HG02642 (cell line): ENCODE results near the gene SLC22A7.
"Not testable (repeated sequence)": the region's sequence is repeated elsewhere in the genome, so short reads cannot be mapped to it uniquely, and the experiment has no call there.

Source experiments
- ATAC-seq: cut with Tn5 transposase; IDR thresholded peaks from one replicate; pipeline ENCODE4 v1.9.1; 2021; ENCODE audit warnings: mild to moderate bottlenecking; ENCODE audit not compliant: unreplicated experiment, poor library complexity

The SLC22A7 gene

GRCh38 chr6:43298565-43299337, 691 bp downstream of the SLC22A7 start:
- ATAC-seq = no peak

- no peak for ATAC-seq
Measured at GRCh38 chr6:43299338-43300293, 1.6 kb downstream of the SLC22A7 start.

- ATAC-seq = no peak
Measured at GRCh38 chr6:43301081-43301870, 3.2 kb downstream of the SLC22A7 start.

GRCh38 chr6:43302126-43302525, 4.1 kb downstream of the SLC22A7 start:
- ATAC-seq = no peak

GRCh38 chr6:43303006-43303405, 4.9 kb downstream of the SLC22A7 start:
- not testable (repeated sequence) for ATAC-seq

GRCh38 chr6:43303751-43304331, 5.8 kb downstream of the SLC22A7 start:
- ATAC-seq = no peak

- no peak for ATAC-seq
Measured at GRCh38 chr6:43304361-43304760, 6.3 kb downstream of the SLC22A7 start.

- no peak for ATAC-seq
Measured at GRCh38 chr6:43304882-43305281, 6.8 kb downstream of the SLC22A7 start.

- no peak for ATAC-seq
Measured at GRCh38 chr6:43306086-43306485, 8.0 kb downstream of the SLC22A7 start.

- ATAC-seq = no peak
Measured at GRCh38 chr6:43307451-43308100, 9.5 kb downstream of the SLC22A7 start.

- no peak for ATAC-seq
Measured at GRCh38 chr6:43308101-43308989, 10.3 kb downstream of the SLC22A7 start, which contains the start of gene CRIP3. Gene CRIP3 (minus strand): TSS chr6:43308826. CDS start chr6:43308792, 34 bp downstream.

- ATAC-seq = no peak
Measured at GRCh38 chr6:43308990-43309477, 11.0 kb downstream of the SLC22A7 start.

- ATAC-seq = no peak
Measured at GRCh38 chr6:43310134-43310533, 12.1 kb downstream of the SLC22A7 start.

- no peak for ATAC-seq
Measured at GRCh38 chr6:43310624-43311023, 12.6 kb downstream of the SLC22A7 start.

- no peak for ATAC-seq
Measured at GRCh38 chr6:43311666-43312065, 13.6 kb downstream of the SLC22A7 start.

- no peak for ATAC-seq
Measured at GRCh38 chr6:43313813-43314212, 15.8 kb downstream of the SLC22A7 start.

- no peak for ATAC-seq
Measured at GRCh38 chr6:43318011-43318410, 20.0 kb downstream of the SLC22A7 start.

GRCh38 chr6:43325876-43326275, 27.8 kb downstream of the SLC22A7 start:
- no peak for ATAC-seq
